Astrocyte (in vitro differentiated cells and primary cell): Measurements from ENCODE around the gene LYZ.

Experiments used
- EZH2 ChIP-seq: IDR thresholded peaks from 2 replicates; pipeline ENCODE4 v1.6.1; 2012; ENCODE audit warnings: mild to moderate bottlenecking, low read length, inconsistent platforms; ENCODE audit not compliant: insufficient read depth
- TF ChIP-seq, protein P1 (sequence below): IDR thresholded peaks from 2 replicates; pipeline ENCODE4 v1.5.1; 2011; ENCODE audit warnings: low read depth, mild to moderate bottlenecking, inconsistent platforms, low read length, moderate library complexity; ENCODE audit not compliant: insufficient read depth

DNA sequence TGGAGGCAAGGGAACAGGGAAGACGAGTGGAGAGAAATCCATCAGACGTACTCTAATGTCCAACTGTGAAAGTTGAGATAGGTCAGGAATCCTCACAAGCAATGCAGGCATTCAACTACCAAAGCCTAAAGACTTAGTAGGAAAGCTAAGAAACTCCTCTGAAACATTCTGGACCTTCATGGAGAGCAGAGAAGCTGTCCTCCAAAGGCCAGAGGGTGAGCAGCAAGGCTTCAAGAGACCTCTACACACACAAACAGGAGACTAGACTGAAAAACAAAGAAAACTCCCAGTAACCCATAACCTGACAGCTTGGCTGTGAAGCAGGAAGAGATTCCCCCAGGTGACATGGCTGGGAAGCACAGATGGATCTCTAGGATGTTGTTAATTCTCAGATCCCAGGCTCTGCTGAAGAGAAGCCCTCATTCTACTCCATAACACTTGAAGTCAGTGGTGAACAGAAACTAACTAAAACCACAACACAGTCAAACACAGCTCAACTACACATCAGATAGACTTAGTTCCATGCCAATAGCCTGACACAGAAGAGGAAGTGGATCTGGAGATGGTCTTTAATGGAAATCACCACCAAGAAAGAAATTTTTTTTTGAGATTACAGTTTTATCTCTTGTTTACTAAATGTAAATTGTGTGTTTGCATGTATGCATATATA, 23.2 kb upstream of the LYZ start:
- TF ChIP-seq, protein P1, sequence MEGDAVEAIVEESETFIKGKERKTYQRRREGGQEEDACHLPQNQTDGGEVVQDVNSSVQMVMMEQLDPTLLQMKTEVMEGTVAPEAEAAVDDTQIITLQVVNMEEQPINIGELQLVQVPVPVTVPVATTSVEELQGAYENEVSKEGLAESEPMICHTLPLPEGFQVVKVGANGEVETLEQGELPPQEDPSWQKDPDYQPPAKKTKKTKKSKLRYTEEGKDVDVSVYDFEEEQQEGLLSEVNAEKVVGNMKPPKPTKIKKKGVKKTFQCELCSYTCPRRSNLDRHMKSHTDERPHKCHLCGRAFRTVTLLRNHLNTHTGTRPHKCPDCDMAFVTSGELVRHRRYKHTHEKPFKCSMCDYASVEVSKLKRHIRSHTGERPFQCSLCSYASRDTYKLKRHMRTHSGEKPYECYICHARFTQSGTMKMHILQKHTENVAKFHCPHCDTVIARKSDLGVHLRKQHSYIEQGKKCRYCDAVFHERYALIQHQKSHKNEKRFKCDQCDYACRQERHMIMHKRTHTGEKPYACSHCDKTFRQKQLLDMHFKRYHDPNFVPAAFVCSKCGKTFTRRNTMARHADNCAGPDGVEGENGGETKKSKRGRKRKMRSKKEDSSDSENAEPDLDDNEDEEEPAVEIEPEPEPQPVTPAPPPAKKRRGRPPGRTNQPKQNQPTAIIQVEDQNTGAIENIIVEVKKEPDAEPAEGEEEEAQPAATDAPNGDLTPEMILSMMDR = no peak
- TF ChIP-seq EZH2 = no peak
